M059J (cell line): ENCODE measurements around the gene ENOX1. TPM values are rescaled to one million over a fixed set of nuclear protein-coding genes. Genes with fewer than 3 reads are reported as not detected.

Experiments
- DNase-seq: peaks from one replicate; pipeline ENCODE4 v3.0.0-alpha.2; 2012; ENCODE audit warnings: low read depth
- total RNA-seq: library from RNA; depleted of rRNA; stranded (reverse); fragments of >200 nt; shearing (Covaris generic); gene quantifications from 2 replicates; pipeline ENCODE4 v1.2.3, GENCODE V29; 2014

Gene ENOX1
- total RNA-seq, 1 experiment from 2014 or later: 0.10 TPM

DNA sequence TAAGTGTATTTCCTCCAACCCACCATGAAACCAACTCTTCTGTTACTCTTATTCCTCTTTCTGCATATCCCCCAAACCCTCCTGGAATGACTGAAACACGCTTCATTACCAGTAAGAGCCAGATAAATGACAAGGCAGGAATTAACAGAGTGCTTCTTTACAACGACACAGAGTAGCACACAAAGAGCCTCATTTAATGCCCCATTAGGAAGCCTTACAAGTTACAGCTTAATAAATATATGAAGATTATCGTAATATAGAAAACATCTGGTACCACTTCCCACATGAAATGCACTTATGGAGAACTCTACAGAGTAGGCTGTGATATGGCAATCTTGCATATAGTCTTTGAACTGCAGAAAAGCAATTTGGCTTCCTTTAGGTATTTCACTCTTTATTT, 116.8 kb downstream of the ENOX1 start:
- no peak for DNase-seq

DNA sequence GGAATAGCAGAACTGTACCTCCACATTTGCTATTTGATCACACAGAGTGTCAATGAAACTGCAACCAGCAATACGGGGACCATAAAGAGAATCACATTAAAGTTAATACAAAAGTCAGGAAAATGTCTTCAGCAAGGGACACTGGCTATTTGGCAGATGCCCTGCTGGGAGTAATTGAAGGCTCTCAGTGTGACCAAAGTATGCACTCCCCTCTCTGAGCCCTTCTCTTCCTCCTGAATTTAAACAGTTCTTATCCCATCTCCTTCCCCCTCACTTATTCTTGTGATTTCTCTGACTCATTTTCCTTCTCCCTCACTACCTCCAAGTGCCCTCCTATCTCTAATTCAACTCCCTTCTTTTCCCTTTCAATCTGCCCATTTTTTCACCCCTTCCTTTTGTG, 117.7 kb downstream of the ENOX1 start:
- no peak for DNase-seq

DNA sequence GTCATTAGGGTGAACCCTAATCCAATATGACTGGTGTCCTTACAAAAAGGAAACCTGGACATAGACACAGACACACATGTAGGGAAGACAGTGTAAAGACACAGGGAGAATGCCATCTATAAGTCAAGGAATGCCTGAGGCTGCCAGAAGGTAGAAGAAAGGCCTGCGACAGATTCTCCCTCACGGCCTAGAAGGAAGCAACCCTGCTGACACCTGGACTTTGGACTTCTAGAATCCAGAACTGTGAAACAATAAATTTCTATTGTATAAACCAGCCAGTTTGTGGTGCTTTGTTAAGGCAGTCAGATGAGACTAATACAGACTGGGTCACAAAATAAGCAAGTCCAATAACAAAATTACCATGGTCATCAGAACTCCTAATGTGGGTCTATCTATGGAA, 120.4 kb downstream of the ENOX1 start:
- DNase-seq: no peak

DNA sequence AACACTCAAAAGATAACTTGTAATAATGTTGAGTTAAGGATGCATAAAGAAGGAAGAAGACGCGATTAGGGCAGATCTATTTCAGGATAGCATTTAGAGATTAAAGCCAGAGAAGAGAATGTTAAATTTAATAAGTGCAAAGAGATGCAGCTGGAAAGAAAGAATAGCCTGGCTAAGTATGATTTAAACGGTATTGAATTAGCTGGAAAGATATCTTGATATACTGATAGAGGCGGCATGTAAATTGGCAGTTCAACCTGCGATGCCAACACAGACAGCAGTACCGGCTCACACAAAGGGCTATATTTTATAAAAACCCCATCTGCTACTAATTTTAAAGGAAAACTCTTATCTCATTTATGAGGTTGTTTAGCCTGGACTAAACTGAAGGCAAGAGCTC, 121.4 kb downstream of the ENOX1 start:
- DNase-seq: no peak

DNA sequence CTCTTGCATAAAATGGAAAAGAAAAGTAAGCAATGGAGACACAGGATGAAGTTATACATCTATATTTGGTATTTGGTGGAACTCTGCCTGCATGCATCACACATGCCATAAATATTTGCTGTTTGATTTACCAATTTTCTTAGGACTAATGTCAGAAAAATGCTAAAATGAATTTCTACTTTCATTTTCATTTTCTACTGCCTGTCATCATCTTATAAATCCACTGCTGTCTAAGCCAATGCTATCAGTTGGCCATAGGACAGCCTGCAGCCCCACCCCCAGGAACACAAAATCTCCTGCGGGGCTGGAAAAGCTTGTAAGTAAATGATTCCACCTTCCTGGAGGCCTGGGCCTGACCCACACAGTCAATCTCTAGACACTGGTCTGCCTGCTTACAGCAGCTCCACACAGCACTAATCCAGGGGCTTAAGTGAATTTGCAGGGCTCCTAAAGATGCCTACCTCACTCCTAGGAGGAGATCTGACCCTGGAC, 122.0 kb downstream of the ENOX1 start:
- DNase-seq: peak; percentile 77

DNA sequence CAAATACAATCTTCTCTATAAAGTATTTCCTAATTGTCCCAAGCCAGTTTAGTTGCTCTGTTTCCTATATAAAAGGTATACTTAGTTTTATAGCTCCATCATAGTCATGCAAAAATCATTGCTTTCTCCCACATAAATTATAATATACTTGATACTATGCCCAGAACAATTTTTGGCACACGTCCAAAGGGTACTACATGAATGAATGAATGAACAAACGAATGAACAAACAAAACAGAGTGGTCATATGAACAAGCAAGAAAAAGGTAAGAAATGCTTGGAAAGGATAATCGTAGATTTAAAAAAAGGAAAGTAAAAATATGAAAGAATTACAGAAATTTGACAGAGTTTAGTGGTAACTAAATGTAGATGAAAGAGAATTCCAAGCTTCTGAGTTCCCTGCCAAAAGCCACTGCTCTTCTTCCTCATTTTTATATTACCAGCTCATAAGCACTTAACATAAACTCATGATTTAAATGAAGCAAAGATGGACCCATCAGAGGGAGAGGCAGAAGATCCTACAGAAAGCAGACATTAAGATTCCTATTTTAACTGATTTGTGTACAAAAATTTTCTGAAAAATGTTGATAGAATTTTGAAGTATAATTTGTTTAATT, 123.2 kb downstream of the ENOX1 start:
- DNase-seq: peak; percentile 20

DNA sequence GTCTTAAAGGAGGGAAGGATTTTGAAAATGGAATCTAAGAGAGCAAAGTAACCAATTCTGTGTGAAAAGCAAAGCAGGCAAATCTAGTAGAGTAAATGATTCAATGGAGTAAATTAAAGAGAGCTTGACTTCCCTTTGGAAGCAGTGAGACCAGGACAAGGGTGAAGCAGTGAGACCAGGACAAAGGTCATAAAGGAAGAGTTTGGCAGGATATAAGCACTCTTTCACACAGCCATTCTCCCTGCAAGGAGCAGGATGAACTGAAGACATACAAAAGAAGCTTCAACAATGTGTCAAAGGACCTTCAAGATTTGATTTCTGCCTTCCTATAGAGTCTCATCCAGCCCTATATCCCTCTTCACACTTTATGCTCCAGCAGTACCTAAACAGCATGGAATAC, 123.8 kb downstream of the ENOX1 start:
- no peak for DNase-seq

DNA sequence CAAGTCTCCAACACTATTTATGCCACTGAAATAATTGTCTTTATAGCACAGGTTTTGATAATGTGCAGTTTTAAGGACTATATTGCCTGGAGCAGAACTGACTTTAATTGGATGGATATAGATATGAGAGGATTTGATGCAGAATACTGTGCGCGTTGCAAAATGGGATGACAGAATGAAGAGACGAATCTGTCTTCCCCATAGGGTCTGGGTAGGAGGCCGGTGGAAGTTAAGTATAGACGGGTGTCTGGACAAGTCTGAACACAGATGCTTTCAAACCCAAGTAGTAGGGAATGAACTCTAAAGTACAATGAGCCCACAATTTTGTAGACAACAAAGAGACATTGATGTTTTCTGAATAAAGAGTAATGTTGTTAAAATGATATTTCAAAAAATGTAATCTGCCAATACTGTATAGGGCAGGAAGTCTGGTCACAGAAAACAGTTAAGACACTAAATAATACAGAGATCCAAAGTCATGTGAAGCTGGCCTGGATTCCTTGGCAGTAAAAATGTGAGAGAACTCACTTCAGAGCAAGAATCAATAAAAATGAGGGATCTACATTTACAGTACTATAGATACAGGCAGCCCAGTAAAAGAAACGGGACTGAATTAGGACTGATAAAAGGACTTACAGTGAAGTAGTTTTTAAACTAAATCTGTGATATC, 125.5 kb downstream of the ENOX1 start:
- no peak for DNase-seq

DNA sequence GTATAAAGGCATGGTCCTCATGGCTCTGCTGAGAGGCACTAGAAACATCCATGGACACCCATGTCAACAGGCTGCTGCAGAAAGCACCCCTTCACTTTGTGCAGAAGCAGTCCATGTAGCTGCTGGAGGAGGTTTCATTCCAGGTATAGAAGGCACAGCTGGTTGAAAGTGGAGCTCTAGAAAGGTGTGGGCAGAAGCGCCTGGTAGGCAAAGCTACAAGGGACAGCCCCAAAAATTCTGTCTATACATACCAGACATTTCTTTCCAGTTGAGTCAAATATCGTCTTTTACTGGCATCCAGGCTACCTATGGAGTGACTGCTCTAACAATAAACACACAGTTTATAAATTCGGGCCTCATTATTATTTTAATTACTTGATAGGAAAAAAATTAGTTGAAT, 129.3 kb downstream of the ENOX1 start:
- DNase-seq: no peak

DNA sequence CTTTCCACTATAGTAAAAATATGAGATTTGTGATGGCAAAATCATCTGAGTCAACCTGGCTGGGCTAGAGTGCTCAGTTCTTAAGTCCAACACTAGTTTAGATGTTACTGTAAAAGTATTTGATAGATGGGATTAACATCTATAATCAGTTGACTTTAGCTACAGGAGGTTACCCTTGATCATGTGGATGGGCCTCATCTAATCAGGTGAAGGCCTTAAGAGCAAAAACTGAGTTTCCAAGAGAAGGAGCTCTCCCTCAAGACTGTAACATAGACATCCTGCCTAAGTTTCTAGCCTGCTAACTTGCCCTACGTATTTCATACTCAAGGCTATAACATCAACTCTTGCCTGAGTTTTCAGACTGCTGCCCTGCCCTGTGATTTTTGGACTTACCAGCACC, 132.8 kb downstream of the ENOX1 start:
- no peak for DNase-seq

DNA sequence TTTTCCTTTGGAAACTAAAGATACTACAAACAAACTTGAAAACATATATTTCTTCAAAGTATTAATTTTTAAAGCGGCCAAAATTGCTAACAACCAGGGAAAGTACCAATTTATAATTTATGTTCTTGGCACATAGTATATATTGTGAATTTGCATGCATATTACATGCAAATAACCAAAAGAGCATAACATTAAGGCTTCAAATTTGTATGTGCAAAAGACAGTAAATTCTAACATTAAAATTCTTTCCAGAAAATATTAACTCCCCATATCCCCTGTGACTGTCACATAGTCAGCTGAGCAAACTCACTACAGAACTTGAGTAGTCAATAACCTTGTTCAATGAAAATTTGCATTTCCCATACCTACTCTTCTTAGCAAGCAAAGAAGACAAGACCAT, 133.4 kb downstream of the ENOX1 start:
- no peak for DNase-seq

DNA sequence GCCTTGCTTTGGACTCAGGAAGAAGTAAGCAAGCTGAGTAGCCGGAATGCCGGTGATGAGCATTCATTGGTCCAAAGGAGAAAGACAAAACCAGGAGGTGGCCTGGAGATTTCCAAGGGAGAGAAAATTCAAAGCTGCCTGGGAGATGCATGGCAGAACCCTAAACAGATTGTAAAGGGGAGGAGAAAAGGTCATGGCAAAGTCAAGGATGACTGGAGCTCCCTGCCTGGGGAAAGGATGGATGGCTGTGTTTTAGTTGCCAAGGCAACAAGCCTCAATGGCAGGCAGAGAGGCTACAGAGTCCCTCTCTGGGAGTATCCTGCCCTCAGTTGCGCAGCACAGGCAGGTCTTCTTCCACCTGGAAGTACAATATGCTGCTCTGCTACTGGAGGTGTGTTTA, 134.0 kb downstream of the ENOX1 start:
- DNase-seq: no peak

DNA sequence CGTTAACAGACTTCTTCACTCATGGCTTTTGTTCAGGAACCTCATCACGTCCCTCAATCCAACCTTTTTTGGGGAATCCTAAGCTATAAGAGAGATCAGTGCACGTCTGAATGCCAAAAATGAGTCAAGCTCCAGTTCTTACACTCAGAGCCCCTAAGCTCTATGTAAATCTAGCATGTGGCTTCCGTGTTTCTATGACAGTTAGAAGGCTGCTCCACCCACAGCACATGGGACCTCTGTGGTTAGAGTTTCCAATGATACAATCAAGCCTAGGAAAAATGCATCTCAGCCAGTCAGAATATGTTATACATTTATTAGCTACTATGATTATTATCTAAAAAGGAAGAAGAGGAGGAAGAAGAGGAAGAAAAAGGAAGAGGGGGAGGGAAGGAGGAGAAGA, 135.9 kb downstream of the ENOX1 start:
- DNase-seq: no peak

DNA sequence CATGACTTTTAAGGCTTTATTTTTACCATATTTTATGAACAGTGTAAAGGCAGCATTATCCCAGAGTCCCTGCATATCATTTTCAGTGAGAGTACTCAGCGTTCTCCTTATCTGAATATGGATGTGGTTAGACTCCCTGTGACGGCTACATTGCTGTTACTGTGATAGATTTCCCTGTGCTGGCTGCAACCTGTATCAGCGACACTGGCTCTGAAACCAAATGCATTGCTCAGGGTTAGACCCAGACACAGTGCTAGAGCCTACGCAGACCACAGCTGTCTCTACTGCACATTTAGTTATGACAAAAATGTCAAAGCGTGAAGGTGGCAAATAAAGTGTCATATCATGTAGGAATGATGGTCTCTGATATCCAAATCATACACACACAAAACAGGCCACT, 138.0 kb downstream of the ENOX1 start:
- DNase-seq: no peak

DNA sequence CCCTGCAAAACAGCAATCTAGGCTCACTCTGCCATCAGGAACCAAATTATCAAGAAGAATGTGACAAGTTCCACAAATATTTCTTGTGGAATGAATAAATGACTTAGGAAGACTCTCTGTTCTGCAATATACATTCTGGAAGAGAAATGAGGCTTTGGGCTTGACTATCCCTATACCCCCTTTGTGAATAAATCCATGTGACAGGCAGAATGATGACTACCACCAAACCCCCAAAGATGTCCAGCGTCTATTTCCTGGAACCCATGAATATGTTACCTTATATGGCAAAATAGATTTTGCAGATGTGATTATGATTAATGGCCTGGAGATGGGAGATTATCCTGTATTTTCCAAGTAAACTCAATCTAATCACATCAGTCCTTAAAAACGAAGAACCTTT, 139.3 kb downstream of the ENOX1 start:
- DNase-seq: no peak

DNA sequence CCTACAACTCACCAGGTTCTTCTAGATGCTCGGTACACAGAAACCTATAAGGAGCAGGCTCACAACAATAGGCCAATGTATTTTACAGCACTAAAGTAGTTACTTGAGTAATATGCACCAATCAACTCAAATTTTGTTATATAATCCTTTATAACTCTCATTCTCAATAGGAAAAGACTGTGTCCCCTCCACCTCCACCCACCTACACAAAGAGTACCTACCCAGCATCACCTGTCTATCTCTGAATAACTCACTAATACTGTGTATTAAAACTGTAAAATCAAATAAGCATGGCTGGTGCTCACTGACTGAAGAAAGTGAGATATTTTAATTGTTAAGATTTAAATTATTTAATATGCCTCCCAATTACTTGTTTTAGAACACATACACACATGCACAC, 146.3 kb downstream of the ENOX1 start:
- DNase-seq: no peak

DNA sequence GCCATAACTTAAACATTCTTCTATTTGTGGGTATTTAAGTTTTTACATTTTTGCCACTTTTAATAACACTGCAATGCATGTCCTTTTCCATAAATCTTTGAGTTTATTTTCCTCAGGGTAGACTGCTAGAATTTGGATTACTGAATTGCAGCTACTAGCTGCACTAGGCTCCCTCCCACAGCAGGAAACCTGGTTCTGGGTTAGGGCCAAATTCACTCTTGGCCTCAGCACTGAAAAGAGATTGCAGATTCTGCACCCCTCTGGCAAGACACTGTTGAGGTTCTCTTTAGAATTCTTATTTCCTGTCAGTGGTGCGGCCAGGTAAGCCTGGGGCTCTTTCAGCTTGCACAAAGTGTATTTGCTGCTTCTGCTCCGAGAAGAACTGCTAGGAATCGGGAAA, 155.7 kb downstream of the ENOX1 start:
- no peak for DNase-seq

DNA sequence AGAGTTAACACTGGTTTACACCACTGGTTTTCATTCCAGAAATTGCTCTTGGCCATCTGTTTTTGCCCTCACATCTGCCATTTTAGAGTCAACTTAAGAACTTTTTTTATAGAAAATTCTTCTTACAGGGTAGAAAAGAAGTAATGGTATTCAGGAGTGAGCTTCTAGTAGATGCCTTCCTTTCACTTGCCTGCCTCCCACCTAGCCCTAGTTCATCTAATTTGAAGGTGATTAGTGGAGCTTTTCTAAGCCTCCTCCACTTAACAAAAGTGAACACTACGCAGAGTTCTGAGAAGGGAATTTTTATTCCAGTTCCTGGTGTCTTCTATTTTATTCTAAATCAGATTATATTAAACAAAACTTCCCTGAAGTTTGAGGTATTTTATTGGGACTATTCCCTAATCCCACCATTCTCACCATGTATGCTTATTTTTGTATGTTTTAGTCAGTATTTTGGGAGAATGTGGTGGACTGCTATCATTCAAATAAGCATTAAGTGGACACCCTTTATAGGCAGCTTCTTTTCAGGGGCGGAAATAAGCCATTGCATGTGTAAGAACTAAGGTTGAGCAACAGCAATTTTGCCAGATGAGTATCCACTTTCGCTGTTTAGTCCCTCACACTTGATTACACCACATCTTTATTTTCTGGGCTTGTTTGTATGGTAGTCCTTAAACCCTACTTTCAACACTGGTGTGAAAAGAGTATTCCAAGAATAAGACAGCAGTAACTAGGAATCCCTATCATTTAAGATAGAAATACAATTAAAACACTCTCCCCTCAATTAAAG, 156.9 kb downstream of the ENOX1 start:
- peak; percentile 2 for DNase-seq

DNA sequence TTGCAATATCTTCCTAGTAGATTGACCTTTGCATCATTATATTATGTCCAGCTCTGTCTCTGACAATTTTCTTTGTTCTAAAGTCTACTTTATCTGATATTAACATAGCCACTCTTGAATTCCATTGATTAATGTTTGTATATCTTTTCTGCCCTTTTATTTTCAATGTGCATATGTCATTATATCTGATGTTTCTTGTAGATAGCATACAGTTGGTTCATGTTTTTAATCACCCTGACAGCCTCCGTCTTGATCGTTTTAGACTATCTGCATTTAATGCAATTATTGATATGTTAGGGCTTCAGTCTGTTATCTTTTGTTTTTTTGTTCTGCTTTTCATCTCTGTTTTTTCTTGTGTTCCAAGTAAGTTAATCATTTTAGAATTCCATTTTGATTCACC, 159.8 kb downstream of the ENOX1 start:
- no peak for DNase-seq

DNA sequence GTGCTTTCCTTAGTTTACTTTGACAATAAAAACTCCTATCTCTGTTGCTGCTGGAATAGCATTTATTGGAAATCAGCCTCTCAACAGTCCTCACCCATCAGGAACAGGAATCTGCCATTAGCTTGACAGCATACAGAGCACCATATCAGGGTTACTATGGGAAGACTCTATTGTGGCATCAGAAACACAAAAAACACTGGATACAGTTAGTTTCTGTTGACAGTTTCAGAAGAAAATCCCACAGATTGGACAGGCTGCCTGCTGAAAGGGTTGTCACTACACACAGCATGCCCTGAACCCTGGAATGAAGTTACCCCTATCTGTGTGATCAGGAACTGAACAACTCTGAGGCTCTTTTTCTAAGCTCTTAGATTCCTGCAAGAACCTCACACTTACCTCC, 172.7 kb downstream of the ENOX1 start:
- no peak for DNase-seq

DNA sequence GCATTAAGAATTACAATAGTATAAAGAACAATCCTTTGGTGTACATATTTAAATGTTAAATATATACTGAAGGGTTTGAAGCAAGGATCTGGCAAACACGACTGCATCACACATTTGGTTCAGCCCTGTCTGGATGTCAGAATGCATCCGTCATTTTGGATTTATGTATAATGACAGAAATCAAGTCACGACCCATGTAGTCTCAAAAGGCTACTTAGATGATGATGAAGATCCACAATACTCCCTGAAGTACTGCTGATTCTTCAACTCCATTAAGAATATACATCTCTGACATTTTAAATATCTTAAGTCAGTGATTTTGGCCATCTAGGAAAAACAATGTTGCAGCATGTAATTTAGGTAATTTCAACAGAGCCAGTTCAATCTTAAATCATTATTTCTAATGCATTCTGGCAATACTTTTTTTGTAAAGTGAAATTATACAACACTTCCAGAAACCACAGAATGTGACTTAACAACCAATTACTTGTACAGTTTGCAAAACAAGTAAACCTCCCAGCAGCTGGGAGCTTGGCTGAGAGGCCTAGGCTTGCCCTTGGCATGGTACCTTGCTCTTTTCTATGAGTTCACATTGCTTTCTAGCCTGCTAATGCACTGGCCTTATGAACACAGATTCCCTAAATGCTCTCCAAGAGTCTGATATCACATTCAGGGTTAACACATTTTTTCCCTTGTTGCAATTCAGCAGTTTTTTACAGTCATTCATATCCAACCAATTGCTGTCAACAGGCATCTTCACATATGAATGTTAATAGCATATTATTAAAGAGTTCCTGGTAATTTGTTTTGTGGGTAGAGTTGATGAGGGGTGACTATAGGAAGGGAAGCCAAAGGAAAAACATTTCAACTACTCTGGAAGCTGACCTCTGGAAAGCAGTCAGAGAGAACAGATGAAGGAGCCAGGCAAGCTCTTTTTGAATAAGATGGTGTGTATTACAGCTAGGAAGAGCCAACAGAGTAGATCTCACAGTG, 175.2 kb downstream of the ENOX1 start:
- DNase-seq: no peak
